ENCODE measurements around the gene TFIP11. TPM values are rescaled to one million over a fixed set of nuclear protein-coding genes. Genes with fewer than 3 reads are reported as not detected.

The TFIP11 gene
- polyA plus RNA-seq, 1 experiment = 34.7 TPM

- POLR2A ChIA-PET = no interaction called here
Observed at GRCh38 chr22:26522012-26522411, 9.7 kb upstream of the TFIP11 start.

GRCh38 chr22:26517429-26517828 lies 5.2 kb upstream of the TFIP11 start:
- ChIA-PET POLR2A (no interaction called here), CTCF (no interaction called here)
- H3K27me3 ChIP-seq (ENCODE audit: control insufficient read depth, insufficient read depth, low read length) = no peaks in the 10 kb centered on the region
- H3K36me3 ChIP-seq (ENCODE audit: control insufficient read depth, insufficient read depth, low read length) = no peaks in the 10 kb centered on the region
- TF ChIP-seq CTCF (IDR thresholded peaks at IDR 0.05; ENCODE audit: insufficient read depth, low read depth, low read length) = no peak
- no peak for DNase-seq (ENCODE audit: low read depth)
- no peak overlapping the region for H3K4me3 ChIP-seq (ENCODE audit: low read depth, low read length)

More at GRCh38 chr22:26522012-26522411, 9.7 kb upstream of the TFIP11 start:
- DNase-seq (ENCODE audit: low read depth) = no peak
- no peaks in the 10 kb centered on the region for H3K36me3 ChIP-seq (ENCODE audit: control insufficient read depth, insufficient read depth, low read length)
- no peak overlapping the region for H3K4me3 ChIP-seq (ENCODE audit: low read depth, low read length)
- TF ChIP-seq CTCF (IDR thresholded peaks at IDR 0.05; ENCODE audit: insufficient read depth, low read depth, low read length) = no peak
- CTCF ChIA-PET = no interaction called here
- no peaks in the 10 kb centered on the region for H3K27me3 ChIP-seq (ENCODE audit: control insufficient read depth, insufficient read depth, low read length)

- CTCF ChIA-PET = interaction anchor here (1.4 kb wide), 1 partner anchor 13 kb away, joined by 3 read pairs; no protein-coding TSS in a partner anchor
Observed at GRCh38 chr22:26516503-26516902, 4.2 kb upstream of the TFIP11 start.

GRCh38 chr22:26515931-26516330 lies 3.7 kb upstream of the TFIP11 start:
- no peak overlapping the region for H3K4me3 ChIP-seq (ENCODE audit: low read depth, low read length)
- DNase-seq (ENCODE audit: low read depth) = no peak
- no peaks in the 10 kb centered on the region for H3K27me3 ChIP-seq (ENCODE audit: control insufficient read depth, insufficient read depth, low read length)
- ChIA-PET POLR2A (no interaction called here), CTCF (interaction anchor here (1.4 kb wide), 1 partner anchor 13 kb away, joined by 3 read pairs; no protein-coding TSS in a partner anchor)
- no peak for TF ChIP-seq CTCF (IDR thresholded peaks at IDR 0.05; ENCODE audit: insufficient read depth, low read depth, low read length)
- H3K36me3 ChIP-seq (ENCODE audit: control insufficient read depth, insufficient read depth, low read length) = no peaks in the 10 kb centered on the region

More at GRCh38 chr22:26516503-26516902, 4.2 kb upstream of the TFIP11 start:
- no peak for TF ChIP-seq CTCF (IDR thresholded peaks at IDR 0.05; ENCODE audit: insufficient read depth, low read depth, low read length)
- no peak for DNase-seq (ENCODE audit: low read depth)
- H3K36me3 ChIP-seq (ENCODE audit: control insufficient read depth, insufficient read depth, low read length) = no peaks in the 10 kb centered on the region
- H3K4me3 ChIP-seq (ENCODE audit: low read depth, low read length) = no peak overlapping the region
- no peaks in the 10 kb centered on the region for H3K27me3 ChIP-seq (ENCODE audit: control insufficient read depth, insufficient read depth, low read length)
- POLR2A ChIA-PET = no interaction called here

- Histone ChIP-seq H3K4me3 (ENCODE audit: low read depth, low read length) (no peak overlapping the region), H3K27me3 (ENCODE audit: control insufficient read depth, insufficient read depth, low read length) (no peaks in the 10 kb centered on the region), H3K36me3 (ENCODE audit: control insufficient read depth, insufficient read depth, low read length) (0 out of 2 replicates have a peak, but pooled peaks cover 3% of the 10 kb centered on the region)
- CTCF ChIA-PET = interaction anchor here (1.0 to 1.5 kb wide), 3 partner anchors 12 to 151 kb away, joined by 4 to 7 read pairs (median 5); no protein-coding TSS in a partner anchor
- POLR2A ChIA-PET = no interaction called here
- TF ChIP-seq CTCF (IDR thresholded peaks at IDR 0.05; ENCODE audit: insufficient read depth, low read depth, low read length) = no peak
- no peak for DNase-seq (ENCODE audit: low read depth)
Observed at GRCh38 chr22:26514419-26515161, 2.3 kb upstream of the TFIP11 start.
